GM12892 (cell line): ENCODE results near the gene NOSIP.
A peak's percentile ranks its signal among the peaks of the same experiment; 100 is the strongest.

ENCODE experiments used
- DNase-seq: peaks from one replicate; pipeline ENCODE4 v3.0.0; 2011; ENCODE audit not compliant: insufficient read length
- FAIRE-seq: peaks from 2 replicates; lab custom pipeline; 2011; peaks lifted over from hg19 to GRCh38; lab: Jason Lieb, UNC
- POLR2A ChIP-seq: IDR thresholded peaks from 2 replicates; pipeline ENCODE4 v1.6.1; 2011; ENCODE audit warnings: low read depth, low read length, control low read depth
- POLR2AphosphoS5 ChIP-seq: IDR thresholded peaks from 2 replicates; pipeline ENCODE4 v1.6.1; 2011; ENCODE audit warnings: low read depth, low read length, control low read depth
- TAF1 ChIP-seq: IDR thresholded peaks from 2 replicates; pipeline ENCODE4 v1.6.1; 2011; ENCODE audit warnings: low read depth, mild to moderate bottlenecking, control low read depth, low read length, borderline replicate concordance

Gene NOSIP

GRCh38 chr19:49583239-49583638 lies 2.9 kb upstream of the NOSIP start:
- no peak for DNase-seq
- TF ChIP-seq POLR2A: no peak
- no peak for TF ChIP-seq TAF1
- TF ChIP-seq POLR2AphosphoS5: no peak
- no peak for FAIRE-seq

GRCh38 chr19:49581007-49581508 lies 702 bp upstream of the NOSIP start, which contains the start of gene PRRG2:
Gene PRRG2 (plus strand): TSS chr19:49581316. CDS start chr19:49583220, 1,904 bp downstream.
- DNase-seq: no peak
- TF ChIP-seq TAF1: no peak
- TF ChIP-seq POLR2A: no peak
- no peak for TF ChIP-seq POLR2AphosphoS5
- FAIRE-seq: no peak

- TF ChIP-seq POLR2A (no peak), POLR2AphosphoS5 (no peak), TAF1 (no peak)
- FAIRE-seq (no peak), DNase-seq (no peak)
These were observed 451 bp downstream of the NOSIP start for GRCh38 chr19:49579947-49580263.

- FAIRE-seq (no peak), DNase-seq (no peak)
- TF ChIP-seq TAF1 (no peak), POLR2A (no peak), POLR2AphosphoS5 (no peak)
These were observed 1.2 kb downstream of the NOSIP start for GRCh38 chr19:49579193-49579592.

- FAIRE-seq (no peak), DNase-seq (no peak)
- TF ChIP-seq POLR2A (no peak), POLR2AphosphoS5 (no peak), TAF1 (no peak)
These were observed 6.1 kb downstream of the NOSIP start for GRCh38 chr19:49574206-49574755.

GRCh38 chr19:49573425-49573824 lies 6.9 kb downstream of the NOSIP start:
- FAIRE-seq: no peak
- DNase-seq: no peak
- no peak for TF ChIP-seq POLR2A
- TF ChIP-seq POLR2AphosphoS5: no peak
- TF ChIP-seq TAF1: no peak

- DNase-seq: no peak
- FAIRE-seq: no peak
- TF ChIP-seq POLR2A (no peak), TAF1 (no peak), POLR2AphosphoS5 (no peak)
These were observed 7.3 kb downstream of the NOSIP start for GRCh38 chr19:49573009-49573408.

GRCh38 chr19:49570997-49571676 lies 9.2 kb downstream of the NOSIP start:
- TF ChIP-seq POLR2A (no peak), POLR2AphosphoS5 (no peak), TAF1 (no peak)
- DNase-seq: no peak
- no peak for FAIRE-seq

- FAIRE-seq: peak; percentile 80
- DNase-seq: peak; percentile 65
- no peak for TF ChIP-seq TAF1
- no peak for TF ChIP-seq POLR2A
- TF ChIP-seq POLR2AphosphoS5: no peak
These were observed 10.1 kb downstream of the NOSIP start for GRCh38 chr19:49570138-49570856.

- no peak for TF ChIP-seq POLR2AphosphoS5
- TF ChIP-seq TAF1: no peak
- no peak for TF ChIP-seq POLR2A
- DNase-seq: no peak
- peak; percentile 9 for FAIRE-seq
These were observed 12.4 kb downstream of the NOSIP start for GRCh38 chr19:49567861-49568441.

- DNase-seq (no peak), FAIRE-seq (no peak)
- TF ChIP-seq TAF1 (no peak), POLR2AphosphoS5 (no peak), POLR2A (no peak)
These were observed 14.1 kb downstream of the NOSIP start for GRCh38 chr19:49566302-49566701.
